K562 (cell line): ENCODE results near the gene NKX2-2.

Experiments used
- BHLHE40 ChIP-seq: IDR thresholded peaks from 2 replicates; pipeline ENCODE4 v1.6.1; 2011; ENCODE audit warnings: low read length, improper control_type of control experiment
- UBTF ChIP-seq, 2 experiments: IDR thresholded peaks; 2 replicates each; pipeline ENCODE4 v1.6.1; 2012; ENCODE audit warnings: improper control_type of control experiment in 2 of 2, low read depth in 2 of 2, low read length in 2 of 2, borderline replicate concordance in 1 of 2

GRCh38 chr20:21498195-21498594, 15.7 kb downstream of the NKX2-2 start:
- no peak for TF ChIP-seq BHLHE40
- TF ChIP-seq UBTF (IDR thresholded peaks at IDR 0.05; ENCODE audit: borderline replicate concordance in 1 of 2, low read depth in 2 of 2, low read length in 2 of 2), result no peak
